ENCODE results near the gene ZBTB9. TPM values are rescaled to one million over a fixed set of nuclear protein-coding genes. Genes with fewer than 3 reads are reported as not detected.

Gene ZBTB9
- total and polyA plus RNA-seq, 8 donors, result 0.45 to 7.8 (median 2.6) TPM; not detected in 1

GRCh38 chr6:33504486-33504885, 50.1 kb downstream of the ZBTB9 start:
- Histone ChIP-seq H3K36me3 (no peaks in the 10 kb centered on the region), H3K9me3 (peaks cover 0 to 3% (median 0%) of the 10 kb centered on the region in 4 donors), H3K4me1 (peaks cover 0 to 10% (median 2%) of the 10 kb centered on the region in 4 donors), H3K27ac (no peak overlapping the region), H3K27me3 (peaks cover 0 to 2% (median 0%) of the 10 kb centered on the region in 3 donors), H3K4me3 (no peak overlapping the region)
- TF ChIP-seq, protein P1, sequence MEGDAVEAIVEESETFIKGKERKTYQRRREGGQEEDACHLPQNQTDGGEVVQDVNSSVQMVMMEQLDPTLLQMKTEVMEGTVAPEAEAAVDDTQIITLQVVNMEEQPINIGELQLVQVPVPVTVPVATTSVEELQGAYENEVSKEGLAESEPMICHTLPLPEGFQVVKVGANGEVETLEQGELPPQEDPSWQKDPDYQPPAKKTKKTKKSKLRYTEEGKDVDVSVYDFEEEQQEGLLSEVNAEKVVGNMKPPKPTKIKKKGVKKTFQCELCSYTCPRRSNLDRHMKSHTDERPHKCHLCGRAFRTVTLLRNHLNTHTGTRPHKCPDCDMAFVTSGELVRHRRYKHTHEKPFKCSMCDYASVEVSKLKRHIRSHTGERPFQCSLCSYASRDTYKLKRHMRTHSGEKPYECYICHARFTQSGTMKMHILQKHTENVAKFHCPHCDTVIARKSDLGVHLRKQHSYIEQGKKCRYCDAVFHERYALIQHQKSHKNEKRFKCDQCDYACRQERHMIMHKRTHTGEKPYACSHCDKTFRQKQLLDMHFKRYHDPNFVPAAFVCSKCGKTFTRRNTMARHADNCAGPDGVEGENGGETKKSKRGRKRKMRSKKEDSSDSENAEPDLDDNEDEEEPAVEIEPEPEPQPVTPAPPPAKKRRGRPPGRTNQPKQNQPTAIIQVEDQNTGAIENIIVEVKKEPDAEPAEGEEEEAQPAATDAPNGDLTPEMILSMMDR (IDR thresholded peaks at IDR 0.05), result no peak
- TF ChIP-seq EP300 (IDR thresholded peaks at IDR 0.05) (no peak), POLR2A (IDR thresholded peaks at IDR 0.05) (no peak), POLR2AphosphoS5 (IDR thresholded peaks at IDR 0.05) (no peak)
- intact Hi-C loops (cut with DNase I; ENCODE audit: low total_unique reads), result no loop called here
- DNase-seq, result no peak

DNA sequence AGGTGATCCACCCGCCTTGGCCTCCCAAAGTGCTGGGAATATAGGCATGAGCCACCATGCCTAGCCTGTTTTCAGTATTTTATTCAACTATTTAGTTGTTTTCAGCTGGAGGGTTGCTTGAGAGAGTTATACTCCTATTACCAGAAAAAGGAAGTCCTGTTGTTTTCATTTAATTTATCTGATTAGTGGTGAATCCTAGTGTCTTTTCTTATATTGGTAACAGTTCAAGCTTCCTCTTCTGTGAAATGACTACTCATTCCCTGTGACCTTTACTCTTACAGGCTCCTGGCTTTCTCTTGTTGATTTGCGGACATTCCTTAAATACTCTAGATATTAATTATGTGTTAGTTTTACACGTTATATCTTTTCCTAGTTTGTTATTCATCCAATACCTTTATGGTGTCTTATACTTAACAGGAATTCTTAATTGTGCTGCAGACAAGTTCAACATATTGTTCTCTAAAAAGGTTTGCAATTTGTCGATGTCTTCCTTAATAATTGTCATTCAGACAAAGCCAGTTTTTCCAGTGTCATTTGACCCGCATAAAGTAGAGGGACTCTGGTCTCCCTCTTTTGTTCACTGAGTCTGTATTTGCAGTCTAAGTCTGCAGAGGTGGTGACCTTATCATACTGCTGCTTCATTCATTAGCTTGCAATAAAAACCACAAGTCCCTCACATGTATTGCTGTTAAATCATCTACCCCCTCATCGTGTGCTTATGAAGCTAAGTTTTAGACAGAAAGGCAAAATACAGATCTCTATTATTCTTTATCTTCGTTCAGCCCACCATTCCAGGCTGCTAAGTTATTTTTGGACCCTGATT, 51.4 kb downstream of the ZBTB9 start:
- H3K27me3 ChIP-seq, result peaks cover 0 to 10% (median 0%) of the 10 kb centered on the region in 3 donors
- H3K4me1 ChIP-seq, result peaks cover 0 to 12% (median 2%) of the 10 kb centered on the region in 4 donors
- intact Hi-C loops (cut with DNase I; ENCODE audit: low total_unique reads), result no loop called here
- DNase-seq, result no peak
- no peak overlapping the region for H3K4me3 ChIP-seq
- H3K36me3 ChIP-seq, result no peaks in the 10 kb centered on the region
- H3K9me3 ChIP-seq, result peaks cover 0 to 3% (median 0%) of the 10 kb centered on the region in 4 donors
- no peak overlapping the region for H3K27ac ChIP-seq
- 44 to 59% (median 53%) methylated on average over 7 of the region's 7 CpGs for WGBS, 5 donors
- TF ChIP-seq POLR2AphosphoS5 (IDR thresholded peaks at IDR 0.05) (no peak), EP300 (IDR thresholded peaks at IDR 0.05) (no peak), POLR2A (IDR thresholded peaks at IDR 0.05) (no peak)
- TF ChIP-seq, protein P1 (IDR thresholded peaks at IDR 0.05), result no peak

Small RNA genes lying within 50 kb of the gene (small RNA-seq; reads per million reads assigned to genes)
- gene ZBTB9, result 0 reads per million in 4 donors

Other genes with a start within 250 kb of the ZBTB9 start
- 10 to 100 TPM in 2 of 5 donors, 1 to 10 TPM in 2, not detected in 1; 8.0 to 24.8 (median 14.5) TPM for gene HSD17B8, start 249.9 kb upstream of the ZBTB9 start, total RNA-seq
- 10 to 100 TPM; 21.5 to 29.9 (median 24.5) TPM for gene HSD17B8, start 249.9 kb upstream of the ZBTB9 start, polyA plus RNA-seq
- 100 to 1,000 TPM in 1 of 5 donors, 10 to 100 TPM in 4; 14.3 to 140 (median 20.7) TPM for gene RING1, start 246.1 kb upstream of the ZBTB9 start, total RNA-seq
- gene RING1, start 246.1 kb upstream of the ZBTB9 start, polyA plus RNA-seq, result 10 to 100 TPM; 35.1 to 45.4 (median 37.4) TPM
- gene VPS52, start 182.7 kb upstream of the ZBTB9 start, total RNA-seq, result 10 to 100 TPM; 39.7 to 89.3 (median 59.4) TPM
- gene VPS52, start 182.7 kb upstream of the ZBTB9 start, polyA plus RNA-seq, result 10 to 100 TPM; 22.6 to 37.2 (median 25.3) TPM
- gene RPS18, start 182.5 kb upstream of the ZBTB9 start, total RNA-seq, result 1,000 to 10,000 TPM in 4 of 5 donors, 100 to 1,000 TPM in 1; 279 to 3,666 (median 1,718) TPM
- gene RPS18, start 182.5 kb upstream of the ZBTB9 start, polyA plus RNA-seq, result 1,000 to 10,000 TPM; 4,575 to 9,227 (median 6,928) TPM
- gene B3GALT4, start 177.5 kb upstream of the ZBTB9 start, total RNA-seq, result 10 to 100 TPM in 4 of 5 donors, not detected in 1; 10.8 to 42.9 (median 32.6) TPM
- 10 to 100 TPM in 2 of 3 donors, 1 to 10 TPM in 1; 9.8 to 11.5 (median 10.5) TPM for gene B3GALT4, start 177.5 kb upstream of the ZBTB9 start, polyA plus RNA-seq
- 10 to 100 TPM; 42.9 to 72.9 (median 54.5) TPM for gene WDR46, start 165.3 kb upstream of the ZBTB9 start, total RNA-seq
- gene WDR46, start 165.3 kb upstream of the ZBTB9 start, polyA plus RNA-seq, result 10 to 100 TPM; 47.5 to 65.1 (median 54.4) TPM
- 10 to 100 TPM in 3 of 5 donors, 1 to 10 TPM in 1, not detected in 1; 9.7 to 32.9 (median 12.8) TPM for gene PFDN6, start 165.0 kb upstream of the ZBTB9 start, total RNA-seq
- gene PFDN6, start 165.0 kb upstream of the ZBTB9 start, polyA plus RNA-seq, result 100 to 1,000 TPM; 117 to 265 (median 202) TPM
- 100 to 1,000 TPM in 1 of 5 donors, 10 to 100 TPM in 4; 10.4 to 103 (median 52.7) TPM for gene RGL2, start 155.6 kb upstream of the ZBTB9 start, total RNA-seq
- gene RGL2, start 155.6 kb upstream of the ZBTB9 start, polyA plus RNA-seq, result 100 to 1,000 TPM in 1 of 3 donors, 10 to 100 TPM in 2; 37.4 to 112 (median 44.3) TPM
- gene TAPBP, start 140.5 kb upstream of the ZBTB9 start, total RNA-seq, result 100 to 1,000 TPM in 2 of 5 donors, 10 to 100 TPM in 3; 29.0 to 242 (median 59.5) TPM
- gene TAPBP, start 140.5 kb upstream of the ZBTB9 start, polyA plus RNA-seq, result 10 to 100 TPM; 17.0 to 53.5 (median 37.5) TPM
- gene ZBTB22, start 136.8 kb upstream of the ZBTB9 start, total RNA-seq, result 10 to 100 TPM in 4 of 5 donors, 1 to 10 TPM in 1; 1.2 to 45.2 (median 11.9) TPM
- gene ZBTB22, start 136.8 kb upstream of the ZBTB9 start, polyA plus RNA-seq, result 10 to 100 TPM in 2 of 3 donors, 1 to 10 TPM in 1; 9.8 to 11.8 (median 10.5) TPM
- gene DAXX, start 131.6 kb upstream of the ZBTB9 start, total RNA-seq, result 100 to 1,000 TPM in 2 of 5 donors, 10 to 100 TPM in 3; 18.2 to 127 (median 59.8) TPM
- 10 to 100 TPM; 27.5 to 31.3 (median 27.5) TPM for gene DAXX, start 131.6 kb upstream of the ZBTB9 start, polyA plus RNA-seq
- 10 to 100 TPM in 1 of 5 donors, 1 to 10 TPM in 3, not detected in 1; 4.2 to 15.4 (median 6.7) TPM for gene KIFC1, start 62.8 kb upstream of the ZBTB9 start, total RNA-seq
- 1 to 10 TPM in 2 of 3 donors, under 1 TPM in 1; 0.46 to 9.9 (median 5.4) TPM for gene KIFC1, start 62.8 kb upstream of the ZBTB9 start, polyA plus RNA-seq
- gene PHF1, start 43.6 kb upstream of the ZBTB9 start, total RNA-seq, result 100 to 1,000 TPM in 1 of 5 donors, 10 to 100 TPM in 4; 22.0 to 125 (median 70.0) TPM
- gene PHF1, start 43.6 kb upstream of the ZBTB9 start, polyA plus RNA-seq, result 10 to 100 TPM; 56.3 to 99.9 (median 68.7) TPM
- gene CUTA, start 36.5 kb upstream of the ZBTB9 start, total RNA-seq, result 100 to 1,000 TPM in 3 of 5 donors, 10 to 100 TPM in 2; 12.8 to 203 (median 101) TPM
- 100 to 1,000 TPM; 162 to 233 (median 165) TPM for gene CUTA, start 36.5 kb upstream of the ZBTB9 start, polyA plus RNA-seq
- 10 to 100 TPM in 2 of 5 donors, 1 to 10 TPM in 2, under 1 TPM in 1; 0.58 to 78.8 (median 7.7) TPM for gene SYNGAP1, start 34.5 kb upstream of the ZBTB9 start, total RNA-seq
- gene SYNGAP1, start 34.5 kb upstream of the ZBTB9 start, polyA plus RNA-seq, result 1 to 10 TPM; 3.9 to 5.6 (median 4.0) TPM
- gene BAK1, start 125.7 kb downstream of the ZBTB9 start, total RNA-seq, result 10 to 100 TPM in 3 of 5 donors, 1 to 10 TPM in 2; 2.9 to 97.0 (median 22.3) TPM
- 10 to 100 TPM; 14.6 to 31.5 (median 24.6) TPM for gene BAK1, start 125.7 kb downstream of the ZBTB9 start, polyA plus RNA-seq
- 100 to 1,000 TPM in 3 of 5 donors, 10 to 100 TPM in 2; 46.3 to 149 (median 105) TPM for gene ITPR3, start 166.7 kb downstream of the ZBTB9 start, total RNA-seq
- gene ITPR3, start 166.7 kb downstream of the ZBTB9 start, polyA plus RNA-seq, result 10 to 100 TPM; 14.1 to 17.1 (median 14.3) TPM